ENCODE data around the gene MRPL41. TPM values are rescaled to one million over a fixed set of nuclear protein-coding genes. Genes with fewer than 3 reads are reported as not detected.
"Not testable (repeated sequence)": the region's sequence is repeated elsewhere in the genome, so short reads cannot be mapped to it uniquely, and the experiment has no call there.

Gene MRPL41
- total RNA-seq, 4 donors from 2014 or later, result 77.1 to 161 (median 98.3) TPM

- TF ChIP-seq EP300 (IDR thresholded peaks at IDR 0.05), result no peak
- TF ChIP-seq POLR2A (IDR thresholded peaks at IDR 0.05), result no peak
- TF ChIP-seq, protein P1, sequence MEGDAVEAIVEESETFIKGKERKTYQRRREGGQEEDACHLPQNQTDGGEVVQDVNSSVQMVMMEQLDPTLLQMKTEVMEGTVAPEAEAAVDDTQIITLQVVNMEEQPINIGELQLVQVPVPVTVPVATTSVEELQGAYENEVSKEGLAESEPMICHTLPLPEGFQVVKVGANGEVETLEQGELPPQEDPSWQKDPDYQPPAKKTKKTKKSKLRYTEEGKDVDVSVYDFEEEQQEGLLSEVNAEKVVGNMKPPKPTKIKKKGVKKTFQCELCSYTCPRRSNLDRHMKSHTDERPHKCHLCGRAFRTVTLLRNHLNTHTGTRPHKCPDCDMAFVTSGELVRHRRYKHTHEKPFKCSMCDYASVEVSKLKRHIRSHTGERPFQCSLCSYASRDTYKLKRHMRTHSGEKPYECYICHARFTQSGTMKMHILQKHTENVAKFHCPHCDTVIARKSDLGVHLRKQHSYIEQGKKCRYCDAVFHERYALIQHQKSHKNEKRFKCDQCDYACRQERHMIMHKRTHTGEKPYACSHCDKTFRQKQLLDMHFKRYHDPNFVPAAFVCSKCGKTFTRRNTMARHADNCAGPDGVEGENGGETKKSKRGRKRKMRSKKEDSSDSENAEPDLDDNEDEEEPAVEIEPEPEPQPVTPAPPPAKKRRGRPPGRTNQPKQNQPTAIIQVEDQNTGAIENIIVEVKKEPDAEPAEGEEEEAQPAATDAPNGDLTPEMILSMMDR (IDR thresholded peaks at IDR 0.05), result no peak
- no peak for DNase-seq (ENCODE audit: low spot score in 2 of 2)
- Histone ChIP-seq H3K27ac (no peak overlapping the region), H3K4me1 (peaks cover 0 to 11% (median 4%) of the 10 kb centered on the region in 4 donors), H3K27me3 (no peaks in the 10 kb centered on the region), H3K4me3 (no peak overlapping the region), H3K36me3 (peaks cover 0 to 2% (median 0%) of the 10 kb centered on the region in 3 donors), H3K9me3 (no peaks in the 10 kb centered on the region)
- WGBS, 2 donors, result 56 to 57% methylated on average over 17 of the region's 17 CpGs
Measured at GRCh38 chr9:137531099-137531765, 20.4 kb upstream of the MRPL41 start.

DNA sequence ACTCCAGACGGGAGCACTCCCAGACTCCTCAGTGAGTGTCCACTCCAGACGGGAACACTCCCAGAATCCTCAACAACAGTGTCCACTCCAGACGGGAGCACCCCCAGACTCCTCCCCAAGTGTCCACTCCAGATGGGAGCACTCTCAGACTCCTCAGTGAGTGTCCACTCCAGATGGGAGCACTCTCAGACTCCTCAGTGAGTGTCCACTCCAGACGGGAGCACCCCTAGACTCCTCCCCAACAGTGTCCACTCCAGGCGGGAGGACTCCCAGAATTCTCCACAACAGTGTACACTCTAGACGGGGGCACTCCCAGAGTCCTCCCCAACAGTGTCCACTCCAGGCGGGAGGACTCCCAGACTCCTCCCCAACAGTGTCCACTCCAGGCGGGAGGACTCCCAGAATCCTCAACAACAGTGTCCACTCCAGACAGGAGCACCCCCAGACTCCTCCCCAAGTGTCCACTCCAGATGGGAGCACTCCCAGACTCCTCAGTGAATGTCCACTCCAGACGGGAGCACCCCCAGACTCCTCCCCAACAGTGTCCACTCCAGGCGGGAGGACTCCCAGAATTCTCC is 18.7 kb upstream of the MRPL41 start:
- H3K27ac ChIP-seq; H3K27me3 ChIP-seq; DNase-seq (ENCODE audit: low spot score in 2 of 2); H3K9me3 ChIP-seq; H3K4me3 ChIP-seq: not testable (repeated sequence)
- WGBS, 2 donors, result 85 to 87% methylated on average over 8 to 10 of the region's 10 CpGs
- Histone ChIP-seq H3K36me3 (peaks cover 0 to 18% (median 0%) of the 10 kb centered on the region in 3 donors), H3K4me1 (peaks cover 0 to 11% (median 4%) of the 10 kb centered on the region in 4 donors)

DNA sequence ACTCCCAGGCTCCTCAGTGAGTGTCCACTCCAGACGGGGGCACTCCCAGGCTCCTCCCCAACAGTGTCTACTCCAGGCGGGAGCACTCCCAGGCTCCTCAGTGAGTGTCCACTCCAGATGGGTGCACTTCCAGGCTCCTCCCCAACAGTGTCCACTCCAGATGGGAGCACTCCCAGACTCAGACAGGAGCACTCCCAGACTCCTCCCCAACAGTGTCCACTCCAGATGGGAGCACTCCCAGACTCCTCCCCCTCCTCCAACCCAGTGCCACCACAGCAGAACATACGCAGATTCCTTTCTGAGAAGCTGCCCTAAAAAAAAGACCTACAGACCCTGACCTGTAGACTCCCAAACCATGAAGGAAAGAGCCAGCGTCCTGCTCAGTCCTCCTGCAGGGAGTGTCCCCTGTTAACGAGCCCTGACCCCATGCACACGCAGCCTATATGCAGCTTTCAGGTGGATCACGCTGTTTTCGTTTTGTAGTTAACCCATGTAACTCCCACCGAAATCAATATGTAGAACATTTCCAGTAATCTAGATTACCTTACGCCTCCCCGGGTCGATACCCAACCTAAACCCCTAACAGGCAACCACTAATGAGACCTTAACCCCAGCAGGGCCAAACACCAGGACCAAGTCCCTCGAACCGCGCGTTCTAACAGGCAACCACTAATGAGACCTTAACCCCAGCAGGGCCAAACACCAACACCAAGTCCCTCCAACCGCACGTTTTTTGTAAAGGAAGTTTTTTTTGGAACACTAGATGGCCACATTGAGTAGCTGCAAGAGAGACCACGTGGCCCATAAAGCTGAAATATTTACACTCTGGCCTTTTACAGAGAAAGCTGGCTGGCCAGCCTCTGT is 17.2 kb upstream of the MRPL41 start:
- 44 to 49% methylated on average over 18 to 19 of the region's 19 CpGs for WGBS, 2 donors
- Histone ChIP-seq H3K4me3 (no peak overlapping the region), H3K27me3 (no peaks in the 10 kb centered on the region), H3K4me1 (peaks cover 0 to 11% (median 4%) of the 10 kb centered on the region in 4 donors), H3K36me3 (peaks cover 0 to 32% (median 0%) of the 10 kb centered on the region in 3 donors), H3K27ac (no peak overlapping the region), H3K9me3 (no peaks in the 10 kb centered on the region)
- peak in 1 of 2 donors; percentile 32 for DNase-seq (ENCODE audit: low spot score in 2 of 2)
- TF ChIP-seq EP300 (IDR thresholded peaks at IDR 0.05), result no peak
- TF ChIP-seq, protein P1 (IDR thresholded peaks at IDR 0.05), result peak; percentile 49 to 71 (median 63)

DNA sequence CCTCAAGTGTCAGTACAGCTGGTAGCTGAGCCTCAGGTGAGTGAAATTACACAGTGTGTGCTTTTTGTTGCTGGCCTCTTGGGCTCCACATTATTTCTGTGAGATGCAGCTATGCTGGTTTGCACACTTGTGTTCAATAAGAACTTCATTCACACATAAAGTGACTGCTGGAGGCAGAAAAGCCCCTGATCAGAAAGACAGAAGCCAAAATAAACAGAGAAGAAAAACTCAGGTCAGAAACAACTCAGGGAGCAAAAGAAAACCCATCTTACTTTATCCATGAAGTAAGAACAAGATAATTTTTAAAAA is 16.6 kb upstream of the MRPL41 start:
- Histone ChIP-seq H3K4me3 (no peak overlapping the region), H3K27ac (no peak overlapping the region), H3K9me3 (no peaks in the 10 kb centered on the region), H3K27me3 (no peaks in the 10 kb centered on the region), H3K4me1 (peaks cover 0 to 11% (median 4%) of the 10 kb centered on the region in 4 donors), H3K36me3 (peaks cover 0 to 38% (median 0%) of the 10 kb centered on the region in 3 donors)
- TF ChIP-seq, protein P1 (IDR thresholded peaks at IDR 0.05), result no peak
- TF ChIP-seq POLR2A (IDR thresholded peaks at IDR 0.05) (no peak), EP300 (IDR thresholded peaks at IDR 0.05) (no peak)
- DNase-seq (ENCODE audit: low spot score in 2 of 2), result no peak

GRCh38 chr9:137536594-137537131 is 15.0 kb upstream of the MRPL41 start:
- peaks cover 0 to 54% (median 0%) of the 10 kb centered on the region in 3 donors for H3K36me3 ChIP-seq
- H3K9me3 ChIP-seq; H3K27ac ChIP-seq; H3K4me3 ChIP-seq; H3K27me3 ChIP-seq; DNase-seq (ENCODE audit: low spot score in 2 of 2): not testable (repeated sequence)
- H3K4me1 ChIP-seq, result peaks cover 0 to 11% (median 4%) of the 10 kb centered on the region in 4 donors
- 74% methylated on average over 16 of the region's 16 CpGs for WGBS, 2 donors

Data from tibial nerve (tissue), 4 donors.